GM23338 (cell line): ENCODE results near the gene CLCNKA.

Experiments
- CREB1 ChIP-seq: fragments of 250-450 bp; sonication (Bioruptor Pico); IDR thresholded peaks from 2 replicates; pipeline ENCODE4 v1.5.0; 2020; ENCODE audit warnings: low read depth, mild to moderate bottlenecking, moderate library complexity
- EZH2 ChIP-seq: fragments of 200-600 bp; sonication (generic); IDR thresholded peaks from one replicate; pipeline ENCODE4 v1.8.0; 2017; ENCODE audit warnings: antibody characterized with exemption, mild to moderate bottlenecking, low read depth; ENCODE audit not compliant: unreplicated experiment
- EZH2phosphoT487 ChIP-seq: fragments of 200-600 bp; sonication (generic); IDR thresholded peaks from one replicate; pipeline ENCODE4 v1.8.1; 2018; ENCODE audit warnings: antibody characterized with exemption; ENCODE audit not compliant: unreplicated experiment
- NANOG ChIP-seq: IDR thresholded peaks from 2 replicates; pipeline ENCODE4 v1.6.1; 2016; ENCODE audit warnings: antibody characterized with exemption, borderline replicate concordance
- POLR2AphosphoS5 ChIP-seq: IDR thresholded peaks from 2 replicates; pipeline ENCODE4 v1.6.1; 2016; ENCODE audit warnings: antibody characterized with exemption, low read depth
- ZNF114 ChIP-seq: fragments of 250-450 bp; sonication (Bioruptor Pico); IDR thresholded peaks from 2 replicates; pipeline ENCODE4 v1.5.0; 2020; ENCODE audit warnings: mild to moderate bottlenecking, moderate library complexity
- TF ChIP-seq, protein P1 (sequence below): IDR thresholded peaks from 2 replicates; pipeline ENCODE4 v1.6.1; 2016; ENCODE audit warnings: antibody characterized with exemption
- TF ChIP-seq, protein P2 (sequence below), 2 experiments: fragments of 200-600 bp in 1 of 2; sonication (generic) in 1 of 2; conservative IDR thresholded peaks; 2 replicates each; pipeline versions ENCODE4 v1.5.1 to v1.6.1; 2016 to 2017; ENCODE audit warnings: antibody characterized with exemption in 2 of 2, low read depth in 2 of 2, mild to moderate bottlenecking in 2 of 2, moderate library complexity in 1 of 2
- TF ChIP-seq, protein P3 (sequence below): IDR thresholded peaks from one replicate; pipeline ENCODE4 v1.6.1; 2018; ENCODE audit warnings: antibody characterized with exemption; ENCODE audit not compliant: unreplicated experiment

DNA sequence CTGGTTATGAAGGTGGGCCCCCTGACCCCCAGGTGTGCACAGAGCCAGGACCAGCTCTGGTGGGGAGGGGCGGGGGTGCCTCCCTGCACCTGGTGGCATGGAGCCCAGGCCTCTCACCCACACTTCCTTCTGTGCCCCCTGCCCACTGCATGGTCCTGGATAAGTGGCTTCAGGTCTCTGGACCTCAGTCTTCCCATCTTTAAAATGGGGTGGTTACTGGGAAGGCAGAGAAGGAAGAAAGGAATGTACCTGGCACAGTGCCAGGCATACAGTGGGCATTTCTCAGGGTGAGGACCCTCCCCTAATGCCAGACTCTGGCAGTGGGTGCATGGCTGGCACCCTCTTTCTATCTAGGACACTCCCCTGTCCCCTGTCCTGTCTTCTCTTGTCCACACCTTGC is 7.5 kb downstream of the CLCNKA start:
- TF ChIP-seq, protein P1, sequence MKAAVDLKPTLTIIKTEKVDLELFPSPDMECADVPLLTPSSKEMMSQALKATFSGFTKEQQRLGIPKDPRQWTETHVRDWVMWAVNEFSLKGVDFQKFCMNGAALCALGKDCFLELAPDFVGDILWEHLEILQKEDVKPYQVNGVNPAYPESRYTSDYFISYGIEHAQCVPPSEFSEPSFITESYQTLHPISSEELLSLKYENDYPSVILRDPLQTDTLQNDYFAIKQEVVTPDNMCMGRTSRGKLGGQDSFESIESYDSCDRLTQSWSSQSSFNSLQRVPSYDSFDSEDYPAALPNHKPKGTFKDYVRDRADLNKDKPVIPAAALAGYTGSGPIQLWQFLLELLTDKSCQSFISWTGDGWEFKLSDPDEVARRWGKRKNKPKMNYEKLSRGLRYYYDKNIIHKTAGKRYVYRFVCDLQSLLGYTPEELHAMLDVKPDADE, result no peak
- TF ChIP-seq, protein P2, sequence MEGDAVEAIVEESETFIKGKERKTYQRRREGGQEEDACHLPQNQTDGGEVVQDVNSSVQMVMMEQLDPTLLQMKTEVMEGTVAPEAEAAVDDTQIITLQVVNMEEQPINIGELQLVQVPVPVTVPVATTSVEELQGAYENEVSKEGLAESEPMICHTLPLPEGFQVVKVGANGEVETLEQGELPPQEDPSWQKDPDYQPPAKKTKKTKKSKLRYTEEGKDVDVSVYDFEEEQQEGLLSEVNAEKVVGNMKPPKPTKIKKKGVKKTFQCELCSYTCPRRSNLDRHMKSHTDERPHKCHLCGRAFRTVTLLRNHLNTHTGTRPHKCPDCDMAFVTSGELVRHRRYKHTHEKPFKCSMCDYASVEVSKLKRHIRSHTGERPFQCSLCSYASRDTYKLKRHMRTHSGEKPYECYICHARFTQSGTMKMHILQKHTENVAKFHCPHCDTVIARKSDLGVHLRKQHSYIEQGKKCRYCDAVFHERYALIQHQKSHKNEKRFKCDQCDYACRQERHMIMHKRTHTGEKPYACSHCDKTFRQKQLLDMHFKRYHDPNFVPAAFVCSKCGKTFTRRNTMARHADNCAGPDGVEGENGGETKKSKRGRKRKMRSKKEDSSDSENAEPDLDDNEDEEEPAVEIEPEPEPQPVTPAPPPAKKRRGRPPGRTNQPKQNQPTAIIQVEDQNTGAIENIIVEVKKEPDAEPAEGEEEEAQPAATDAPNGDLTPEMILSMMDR (conservative IDR thresholded peaks at IDR 0.05; ENCODE audit: low read depth in 2 of 2), result no peak
- TF ChIP-seq POLR2AphosphoS5, result no peak
- TF ChIP-seq, protein P3, sequence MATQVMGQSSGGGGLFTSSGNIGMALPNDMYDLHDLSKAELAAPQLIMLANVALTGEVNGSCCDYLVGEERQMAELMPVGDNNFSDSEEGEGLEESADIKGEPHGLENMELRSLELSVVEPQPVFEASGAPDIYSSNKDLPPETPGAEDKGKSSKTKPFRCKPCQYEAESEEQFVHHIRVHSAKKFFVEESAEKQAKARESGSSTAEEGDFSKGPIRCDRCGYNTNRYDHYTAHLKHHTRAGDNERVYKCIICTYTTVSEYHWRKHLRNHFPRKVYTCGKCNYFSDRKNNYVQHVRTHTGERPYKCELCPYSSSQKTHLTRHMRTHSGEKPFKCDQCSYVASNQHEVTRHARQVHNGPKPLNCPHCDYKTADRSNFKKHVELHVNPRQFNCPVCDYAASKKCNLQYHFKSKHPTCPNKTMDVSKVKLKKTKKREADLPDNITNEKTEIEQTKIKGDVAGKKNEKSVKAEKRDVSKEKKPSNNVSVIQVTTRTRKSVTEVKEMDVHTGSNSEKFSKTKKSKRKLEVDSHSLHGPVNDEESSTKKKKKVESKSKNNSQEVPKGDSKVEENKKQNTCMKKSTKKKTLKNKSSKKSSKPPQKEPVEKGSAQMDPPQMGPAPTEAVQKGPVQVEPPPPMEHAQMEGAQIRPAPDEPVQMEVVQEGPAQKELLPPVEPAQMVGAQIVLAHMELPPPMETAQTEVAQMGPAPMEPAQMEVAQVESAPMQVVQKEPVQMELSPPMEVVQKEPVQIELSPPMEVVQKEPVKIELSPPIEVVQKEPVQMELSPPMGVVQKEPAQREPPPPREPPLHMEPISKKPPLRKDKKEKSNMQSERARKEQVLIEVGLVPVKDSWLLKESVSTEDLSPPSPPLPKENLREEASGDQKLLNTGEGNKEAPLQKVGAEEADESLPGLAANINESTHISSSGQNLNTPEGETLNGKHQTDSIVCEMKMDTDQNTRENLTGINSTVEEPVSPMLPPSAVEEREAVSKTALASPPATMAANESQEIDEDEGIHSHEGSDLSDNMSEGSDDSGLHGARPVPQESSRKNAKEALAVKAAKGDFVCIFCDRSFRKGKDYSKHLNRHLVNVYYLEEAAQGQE, result no peak
- TF ChIP-seq EZH2, result no peak
- TF ChIP-seq NANOG, result no peak
- TF ChIP-seq EZH2phosphoT487, result no peak
- no peak for TF ChIP-seq CREB1 (CRISPR knock-in tag)
- TF ChIP-seq ZNF114, result no peak
